Caco-2 (cell line): ENCODE measurements around the gene CEP85L. TPM values are rescaled to one million over a fixed set of nuclear protein-coding genes. Genes with fewer than 3 reads are reported as not detected.

ENCODE experiments used
- BruUV-seq: library from RNA; stranded (reverse); fragments of 400-500 nt; replicated peaks from 2 replicates; lab custom pipeline; 2021; lab: Mats Ljungman, UMichigan
- CTCF ChIA-PET: fragments of 300-600 bp; sonication (Branson Sonifier 250); formaldehyde crosslinking; loops from one replicate; lab custom pipeline; 2022; ENCODE audit warnings: antibody characterized with exemption; lab: Charles Lee
- POLR2A ChIA-PET: fragments of 300-600 bp; sonication (Branson Sonifier 250); formaldehyde crosslinking; loops from one replicate; lab custom pipeline; 2022; ENCODE audit warnings: antibody characterized with exemption; lab: Charles Lee
- DNase-seq, 2 experiments: peaks; one replicate each; pipeline versions ENCODE4 v3.0.0 to v3.0.0-alpha.2; 2020 to 2022
- H3K27me3 ChIP-seq: replicated peaks from 2 replicates; pipeline ENCODE4 v1.6.0; 2011; ENCODE audit warnings: low read length; ENCODE audit not compliant: control insufficient read depth, insufficient read depth
- H3K36me3 ChIP-seq: 2 replicates; pipeline ENCODE4 v1.5.1; 2011; ENCODE audit warnings: low read length; ENCODE audit not compliant: control insufficient read depth, insufficient read depth
- H3K4me1 ChIP-seq: fragments of 250-450 bp; sonication (Bioruptor Pico); 2 replicates; pipeline ENCODE4 v1.5.1; 2020; ENCODE audit warnings: mild to moderate bottlenecking
- H3K4me3 ChIP-seq: 2 replicates; pipeline ENCODE4 v1.5.1; 2011; ENCODE audit warnings: low read depth, mild to moderate bottlenecking, control low read depth, low read length
- H3K9me3 ChIP-seq: fragments of 250-450 bp; sonication (Bioruptor Pico); 2 replicates; pipeline ENCODE4 v1.5.1; 2020; ENCODE audit warnings: mild to moderate bottlenecking, moderate library complexity
- H3K27ac Mint-ChIP-seq: one replicate; pipeline ENCODE4 v1.8.0; 2022; ENCODE audit warnings: mixed read lengths; ENCODE audit not compliant: unreplicated experiment
- H3K27me3 Mint-ChIP-seq: one replicate; pipeline ENCODE4 v1.8.0; 2022; ENCODE audit warnings: mixed read lengths; ENCODE audit not compliant: insufficient read depth, unreplicated experiment
- H3K36me3 Mint-ChIP-seq: one replicate; pipeline ENCODE4 v1.8.0; 2022; ENCODE audit warnings: mild to moderate bottlenecking, mixed read lengths; ENCODE audit not compliant: insufficient read depth, unreplicated experiment
- H3K4me1 Mint-ChIP-seq: one replicate; pipeline ENCODE4 v1.8.0; 2022; ENCODE audit warnings: low read depth, mixed read lengths; ENCODE audit not compliant: unreplicated experiment
- H3K4me3 Mint-ChIP-seq: one replicate; pipeline ENCODE4 v1.8.0; 2022; ENCODE audit warnings: mild to moderate bottlenecking, moderate library complexity, mixed read lengths; ENCODE audit not compliant: unreplicated experiment
- H3K9me3 Mint-ChIP-seq: one replicate; pipeline ENCODE4 v1.8.0; 2022; ENCODE audit warnings: mixed read lengths; ENCODE audit not compliant: unreplicated experiment
- CTCF ChIP-seq, 2 experiments: fragments of 200-600 bp in 1 of 2; IDR thresholded peaks; 1 replicate in 1 of 2; 2 replicates in 1 of 2; pipeline versions ENCODE4 v1.5.1 to v1.8.0; 2011 to 2022; ENCODE audit warnings: antibody characterized with exemption in 1 of 2, control low read depth in 1 of 2, inconsistent platforms in 1 of 2, low read depth in 1 of 2, low read length in 1 of 2, mild to moderate bottlenecking in 1 of 2, moderate library complexity in 1 of 2; ENCODE audit not compliant: insufficient read depth in 1 of 2, severe bottlenecking in 1 of 2, unreplicated experiment in 1 of 2
- intact Hi-C: fragments of 100-400 bp; cut with micrococcal nuclease; formaldehyde crosslinking; loops from one replicate; pipeline ENCODE4 v1.10.0; 2022; ENCODE audit not compliant: unreplicated experiment
- total RNA-seq: library from RNA; stranded (reverse); gene quantifications from 2 replicates; pipeline ENCODE4 v1.2.3, GENCODE V29; 2022

Gene CEP85L
- total RNA-seq, 1 experiment from 2014 or later: 0.29 TPM

GRCh38 chr6:118659513-118660217 is 8.3 kb upstream of the CEP85L start:
- no peak for TF ChIP-seq CTCF (IDR thresholded peaks at IDR 0.05; ENCODE audit: insufficient read depth in 1 of 2, low read depth in 1 of 2, low read length in 1 of 2, severe bottlenecking in 1 of 2, unreplicated experiment in 1 of 2)
- H3K4me1 Mint-ChIP-seq: no peaks in the 10 kb centered on the region
- BruUV-seq: no TSS peak
- H3K27ac Mint-ChIP-seq: no peak overlapping the region
- Histone ChIP-seq H3K27me3 (no peaks in the 10 kb centered on the region; the same call in 1 of the 2 replicates), H3K36me3 (no peaks in the 10 kb centered on the region), H3K4me1 (no peaks in the 10 kb centered on the region), H3K4me3 (no peak overlapping the region), H3K9me3 (no peaks in the 10 kb centered on the region)
- no peaks in the 10 kb centered on the region for H3K9me3 Mint-ChIP-seq
- intact Hi-C loops: loop anchor here (10.0 kb wide), 1 partner anchor 115 kb away; no protein-coding TSS in a partner anchor
- H3K4me3 Mint-ChIP-seq: no peak overlapping the region
- CTCF ChIA-PET: interaction anchor here (0.6 kb wide), 1 partner anchor 125 kb away, joined by 4 read pairs; no protein-coding TSS in a partner anchor
- peaks cover 8% of the 10 kb centered on the region for H3K27me3 Mint-ChIP-seq
- DNase-seq: no peak
- no peaks in the 10 kb centered on the region for H3K36me3 Mint-ChIP-seq
- POLR2A ChIA-PET: no interaction called here

GRCh38 chr6:118656847-118657451 is 5.6 kb upstream of the CEP85L start:
- ChIA-PET CTCF (no interaction called here), POLR2A (no interaction called here)
- Histone ChIP-seq H3K27me3 (no peaks in the 10 kb centered on the region; the same call in 1 of the 2 replicates), H3K36me3 (no peaks in the 10 kb centered on the region), H3K9me3 (no peaks in the 10 kb centered on the region), H3K4me1 (0 out of 2 replicates have a peak, but pooled peaks cover 1% of the 10 kb centered on the region), H3K4me3 (no peak overlapping the region)
- TF ChIP-seq CTCF (IDR thresholded peaks at IDR 0.05; ENCODE audit: insufficient read depth in 1 of 2, low read depth in 1 of 2, low read length in 1 of 2, severe bottlenecking in 1 of 2, unreplicated experiment in 1 of 2): no peak
- BruUV-seq: no TSS peak
- Mint-ChIP-seq H3K27ac (no peak overlapping the region), H3K4me3 (no peak overlapping the region), H3K4me1 (no peaks in the 10 kb centered on the region), H3K9me3 (no peaks in the 10 kb centered on the region), H3K27me3 (peaks cover 10% of the 10 kb centered on the region), H3K36me3 (no peaks in the 10 kb centered on the region)
- no peak for DNase-seq
- intact Hi-C loops: loop anchor here (10.0 kb wide), 1 partner anchor 118 kb away; no protein-coding TSS in a partner anchor

GRCh38 chr6:118652051-118652615 is 742 bp upstream of the CEP85L start:
- Histone ChIP-seq H3K36me3 (no peaks in the 10 kb centered on the region), H3K27me3 (no peaks in the 10 kb centered on the region; the same call in 1 of the 2 replicates), H3K9me3 (no peaks in the 10 kb centered on the region), H3K4me3 (peak overlapping the region; percentile 71), H3K4me1 (peaks cover 4% of the 10 kb centered on the region; the same call in 1 of the 2 replicates)
- Mint-ChIP-seq H3K4me3 (peak overlapping the region; percentile 87), H3K36me3 (no peaks in the 10 kb centered on the region), H3K9me3 (no peaks in the 10 kb centered on the region), H3K27me3 (peaks cover 10% of the 10 kb centered on the region), H3K27ac (no peak overlapping the region), H3K4me1 (no peaks in the 10 kb centered on the region)
- intact Hi-C loops: loop anchor here (10.0 kb wide), 1 partner anchor 123 kb away; no protein-coding TSS in a partner anchor
- ChIA-PET CTCF (no interaction called here), POLR2A (interaction anchor here (0.6 kb wide), 1 partner anchor 87 kb away, joined by 6 read pairs; no protein-coding TSS in a partner anchor)
- TF ChIP-seq CTCF (IDR thresholded peaks at IDR 0.05; ENCODE audit: insufficient read depth in 1 of 2, low read depth in 1 of 2, low read length in 1 of 2, severe bottlenecking in 1 of 2, unreplicated experiment in 1 of 2): no peak
- no TSS peak for BruUV-seq
- DNase-seq: no peak
